Osteoblast (primary cell): Measurements from ENCODE around the gene STRADA. TPM values are rescaled to one million over a fixed set of nuclear protein-coding genes. Genes with fewer than 3 reads are reported as not detected.
A peak's percentile ranks its signal among the peaks of the same experiment; 100 is the strongest.

Experiments
- DNase-seq: peaks from one replicate; pipeline ENCODE4 v3.0.0; 2011; ENCODE audit warnings: low spot score, mixed read lengths; ENCODE audit not compliant: insufficient read length; ENCODE audit errors: missing footprints
- H2AFZ ChIP-seq: 2 replicates; pipeline ENCODE4 v1.6.0; 2011; ENCODE audit warnings: mild to moderate bottlenecking, low read length
- H3K27ac ChIP-seq: 2 replicates; pipeline ENCODE4 v1.5.1; 2011; ENCODE audit warnings: mild to moderate bottlenecking, low read depth, low read length, moderate library complexity
- H3K27me3 ChIP-seq: 2 replicates; pipeline ENCODE4 v1.6.0; 2012; ENCODE audit warnings: mild to moderate bottlenecking, control low read depth, inconsistent platforms, low read length, moderate library complexity; ENCODE audit not compliant: insufficient read depth
- H3K36me3 ChIP-seq: 2 replicates; pipeline ENCODE4 v1.5.1; 2011; ENCODE audit warnings: mild to moderate bottlenecking, low read length, control low read depth, moderate library complexity; ENCODE audit not compliant: insufficient read depth
- H3K4me1 ChIP-seq: 2 replicates; pipeline ENCODE4 v1.5.1; 2011; ENCODE audit warnings: mild to moderate bottlenecking, low read length, control low read depth, moderate library complexity; ENCODE audit not compliant: insufficient read depth
- H3K4me2 ChIP-seq: 2 replicates; pipeline ENCODE4 v1.6.0; 2011; ENCODE audit warnings: mild to moderate bottlenecking, low read length; ENCODE audit not compliant: insufficient read depth
- H3K4me3 ChIP-seq: fragments of 200-600 bp; sonication (generic); 3 replicates; pipeline ENCODE4 v1.5.1; 2012; ENCODE audit warnings: mild to moderate bottlenecking, low read length, inconsistent platforms; ENCODE audit not compliant: insufficient read depth
- H3K79me2 ChIP-seq: 2 replicates; pipeline ENCODE4 v1.6.0; 2012; ENCODE audit warnings: mild to moderate bottlenecking, low read length, control low read depth, inconsistent platforms; ENCODE audit not compliant: insufficient read depth
- H3K9me3 ChIP-seq: 2 replicates; pipeline ENCODE4 v1.5.1; 2011; ENCODE audit warnings: low read depth, low read length, control low read depth
- H4K20me1 ChIP-seq: 2 replicates; pipeline ENCODE4 v1.6.0; 2012; ENCODE audit warnings: mild to moderate bottlenecking, low read length, control low read depth; ENCODE audit not compliant: insufficient read depth
- total RNA-seq: library from RNA; depleted of rRNA; stranded (reverse); fragments of >200 nt; gene quantifications from 2 replicates; pipeline ENCODE4 v1.2.3, GENCODE V29; 2012
- TF ChIP-seq, protein P1 (sequence below): IDR thresholded peaks from 2 replicates; pipeline ENCODE4 v1.5.1; 2011; ENCODE audit warnings: mild to moderate bottlenecking, low read depth, low read length, moderate library complexity; ENCODE audit errors: extremely low read depth

STRADA gene, protein sequence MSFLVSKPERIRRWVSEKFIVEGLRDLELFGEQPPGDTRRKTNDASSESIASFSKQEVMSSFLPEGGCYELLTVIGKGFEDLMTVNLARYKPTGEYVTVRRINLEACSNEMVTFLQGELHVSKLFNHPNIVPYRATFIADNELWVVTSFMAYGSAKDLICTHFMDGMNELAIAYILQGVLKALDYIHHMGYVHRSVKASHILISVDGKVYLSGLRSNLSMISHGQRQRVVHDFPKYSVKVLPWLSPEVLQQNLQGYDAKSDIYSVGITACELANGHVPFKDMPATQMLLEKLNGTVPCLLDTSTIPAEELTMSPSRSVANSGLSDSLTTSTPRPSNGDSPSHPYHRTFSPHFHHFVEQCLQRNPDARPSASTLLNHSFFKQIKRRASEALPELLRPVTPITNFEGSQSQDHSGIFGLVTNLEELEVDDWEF
- total RNA-seq = 29.7 and 35.4 TPM in 2 replicates

DNA sequence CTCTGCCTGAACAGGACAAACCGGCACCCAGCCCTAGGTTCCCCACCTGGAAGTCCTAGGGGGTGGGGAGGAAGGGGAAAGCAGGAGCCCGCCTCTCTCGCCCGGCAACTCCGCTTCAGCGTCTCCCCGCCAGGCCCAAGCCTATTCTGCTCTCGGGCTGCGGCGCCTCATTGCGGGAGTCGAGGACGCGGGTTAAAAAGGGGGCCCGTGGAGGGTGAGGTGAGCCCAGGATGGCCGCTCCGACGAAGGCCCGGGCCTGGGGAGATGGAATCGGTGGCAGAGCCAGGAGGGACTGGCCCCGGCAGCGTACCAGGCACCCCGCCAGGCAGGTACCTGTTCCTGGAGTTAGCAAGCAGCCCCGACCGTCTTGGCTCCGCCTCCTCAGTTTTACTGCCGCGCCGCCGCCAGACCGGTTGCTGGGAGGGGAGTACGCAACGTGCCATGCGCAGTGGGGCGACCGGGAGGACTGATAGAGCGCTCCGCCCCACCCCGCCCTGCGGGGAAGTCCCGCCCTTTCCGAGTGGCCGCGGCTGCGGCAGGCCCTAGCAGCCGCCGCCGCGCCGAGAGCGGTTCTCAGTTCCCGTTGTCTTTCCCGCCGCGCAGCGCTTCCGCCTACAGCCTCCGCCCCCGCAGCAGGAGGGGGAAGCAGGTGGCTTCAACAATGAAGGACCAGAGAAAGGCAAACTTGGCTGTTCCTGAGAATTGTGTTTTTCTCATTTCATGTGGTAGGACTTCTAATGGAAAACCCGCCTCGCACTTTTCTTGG is at the start of gene STRADA:
Gene STRADA (minus strand): TSS at position 392 of the 766 bp plus-strand sequence. CDS start 13,430 bp downstream, outside the sequence.
- Histone ChIP-seq H4K20me1 (no peaks in the 10 kb centered on the region), H3K79me2 (peaks cover 34% of the 10 kb centered on the region), H3K4me2 (peak within 1 kb of the TSS; percentile 97), H3K36me3 (peaks cover 12% of the 10 kb centered on the region), H3K4me1 (peaks cover 15% of the 10 kb centered on the region), H3K27ac (peak within 1 kb of the TSS; percentile 83), H3K9me3 (no peaks in the 10 kb centered on the region), H2AFZ (peak within 1 kb of the TSS; percentile 91), H3K27me3 (no peaks in the 10 kb centered on the region), H3K4me3 (peak within 1 kb of the TSS; percentile 98)
- DNase-seq = peak; percentile 98
- TF ChIP-seq, protein P1, sequence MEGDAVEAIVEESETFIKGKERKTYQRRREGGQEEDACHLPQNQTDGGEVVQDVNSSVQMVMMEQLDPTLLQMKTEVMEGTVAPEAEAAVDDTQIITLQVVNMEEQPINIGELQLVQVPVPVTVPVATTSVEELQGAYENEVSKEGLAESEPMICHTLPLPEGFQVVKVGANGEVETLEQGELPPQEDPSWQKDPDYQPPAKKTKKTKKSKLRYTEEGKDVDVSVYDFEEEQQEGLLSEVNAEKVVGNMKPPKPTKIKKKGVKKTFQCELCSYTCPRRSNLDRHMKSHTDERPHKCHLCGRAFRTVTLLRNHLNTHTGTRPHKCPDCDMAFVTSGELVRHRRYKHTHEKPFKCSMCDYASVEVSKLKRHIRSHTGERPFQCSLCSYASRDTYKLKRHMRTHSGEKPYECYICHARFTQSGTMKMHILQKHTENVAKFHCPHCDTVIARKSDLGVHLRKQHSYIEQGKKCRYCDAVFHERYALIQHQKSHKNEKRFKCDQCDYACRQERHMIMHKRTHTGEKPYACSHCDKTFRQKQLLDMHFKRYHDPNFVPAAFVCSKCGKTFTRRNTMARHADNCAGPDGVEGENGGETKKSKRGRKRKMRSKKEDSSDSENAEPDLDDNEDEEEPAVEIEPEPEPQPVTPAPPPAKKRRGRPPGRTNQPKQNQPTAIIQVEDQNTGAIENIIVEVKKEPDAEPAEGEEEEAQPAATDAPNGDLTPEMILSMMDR = no peak

DNA sequence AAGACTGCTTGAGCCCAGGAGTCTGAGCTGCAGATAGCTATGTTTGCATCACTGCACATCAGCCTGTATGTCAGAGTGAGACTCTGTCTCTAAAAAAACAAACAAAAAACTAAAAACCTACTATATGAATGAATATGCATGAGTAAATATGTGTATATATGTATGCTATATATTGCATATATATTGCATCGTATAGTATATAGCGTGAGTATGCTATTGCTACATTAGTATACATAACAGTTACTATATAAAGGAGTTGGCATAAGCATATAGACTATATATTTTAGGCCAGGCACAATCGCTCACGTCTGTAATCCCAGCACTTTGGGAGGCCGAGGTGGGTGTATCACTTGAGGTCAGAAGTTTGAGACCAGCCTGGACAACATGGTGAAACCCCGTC is 48.5 kb upstream of the STRADA start:
- Histone ChIP-seq H3K4me2 (no peak overlapping the region), H4K20me1 (peaks cover 27% of the 10 kb centered on the region), H3K79me2 (peaks cover 86% of the 10 kb centered on the region), H3K36me3 (peaks cover 67% of the 10 kb centered on the region), H3K9me3 (no peaks in the 10 kb centered on the region), H3K4me3 (no peak overlapping the region), H3K27ac (no peak overlapping the region), H3K27me3 (no peaks in the 10 kb centered on the region), H2AFZ (no peak overlapping the region), H3K4me1 (peaks cover 9% of the 10 kb centered on the region)
- TF ChIP-seq, protein P1 = no peak
- DNase-seq = no peak

DNA sequence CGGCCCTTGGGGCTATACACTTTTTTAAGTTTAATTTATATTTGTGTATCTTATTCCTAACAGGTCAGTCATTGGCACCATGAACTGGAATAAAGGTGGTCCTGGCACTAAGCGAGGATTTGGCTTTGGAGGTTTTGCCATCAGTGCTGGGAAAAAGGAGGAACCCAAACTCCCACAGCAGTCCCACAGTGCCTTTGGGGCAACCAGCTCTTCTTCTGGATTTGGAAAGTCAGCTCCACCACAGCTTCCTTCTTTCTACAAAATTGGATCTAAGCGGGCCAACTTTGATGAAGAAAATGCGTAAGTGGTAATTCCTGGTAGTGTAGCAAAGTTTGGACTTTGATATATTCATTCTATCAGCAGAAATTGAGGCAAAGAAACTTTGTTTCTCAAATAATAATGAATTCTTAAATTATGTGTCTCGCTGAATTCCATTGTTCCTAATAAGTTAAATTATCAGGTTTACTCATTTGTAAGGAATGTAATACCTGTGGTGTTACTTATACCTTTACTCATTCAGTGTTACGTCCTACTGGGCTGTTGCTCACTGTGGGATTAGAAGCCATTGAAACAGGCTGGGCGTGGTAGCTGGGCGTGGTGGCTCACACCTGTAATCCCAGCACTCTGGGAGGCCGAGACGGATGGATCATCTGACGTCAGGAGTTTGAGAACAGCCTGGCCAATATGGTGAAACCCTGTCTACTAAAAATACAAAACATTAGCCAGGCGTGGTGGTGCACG is 45.5 kb upstream of the STRADA start:
- Histone ChIP-seq H3K4me3 (no peak overlapping the region), H2AFZ (no peak overlapping the region), H3K27ac (no peak overlapping the region), H3K4me1 (peaks cover 9% of the 10 kb centered on the region), H3K27me3 (no peaks in the 10 kb centered on the region), H3K36me3 (peaks cover 40% of the 10 kb centered on the region), H3K9me3 (no peaks in the 10 kb centered on the region), H4K20me1 (peaks cover 48% of the 10 kb centered on the region), H3K79me2 (peaks cover 95% of the 10 kb centered on the region), H3K4me2 (no peak overlapping the region)
- TF ChIP-seq, protein P1 = no peak
- no peak for DNase-seq
